ENCODE results near the gene CRADD.

- TF ChIP-seq REST (tag by site-specific recombination; IDR thresholded peaks at IDR 0.05): no peak
- TF ChIP-seq CTCF (tag by site-specific recombination; IDR thresholded peaks at IDR 0.05): no peak
- no peak for TF ChIP-seq ZNF449 (tag by site-specific recombination; IDR thresholded peaks at IDR 0.05)
- no peak for TF ChIP-seq PRDM4 (tag by site-specific recombination; IDR thresholded peaks at IDR 0.05)
- TF ChIP-seq GFI1B (tag by site-specific recombination; IDR thresholded peaks at IDR 0.05): no peak
- TF ChIP-seq ZNF391 (tag by site-specific recombination; IDR thresholded peaks at IDR 0.05; ENCODE audit: borderline replicate concordance, low read depth): no peak
- TF ChIP-seq ZNF48 (tag by site-specific recombination; IDR thresholded peaks at IDR 0.05): no peak
- no peak for TF ChIP-seq PATZ1 (tag by site-specific recombination; IDR thresholded peaks at IDR 0.05)
- TF ChIP-seq KLF10 (tag by site-specific recombination; IDR thresholded peaks at IDR 0.05): no peak
- no peak for TF ChIP-seq ZBTB26 (tag by site-specific recombination; optimal IDR thresholded peaks at IDR 0.05)
- TF ChIP-seq TCF7L2 (IDR thresholded peaks at IDR 0.05; ENCODE audit: borderline replicate concordance, low read depth, low read length): no peak
- TF ChIP-seq HOXA7 (CRISPR knock-in tag; IDR thresholded peaks at IDR 0.05; ENCODE audit: borderline replicate concordance): no peak
Observed at GRCh38 chr12:93745286-93745685, 68.1 kb downstream of the CRADD start.

Measured in HEK293 (cell line).